ENCODE results near the gene CAPZB. TPM values are rescaled to one million over a fixed set of nuclear protein-coding genes. Genes with fewer than 3 reads are reported as not detected.

CAPZB gene
- polyA plus RNA-seq, 1 donor from 2014 or later: 159 TPM

- no peaks in the 10 kb centered on the region for H3K9me3 ChIP-seq (ENCODE audit: low read length)
- no peak overlapping the region for H3K9ac ChIP-seq (ENCODE audit: low read length)
- TF ChIP-seq TAF1 (IDR thresholded peaks at IDR 0.05; ENCODE audit: low read depth) (no peak), POLR2AphosphoS5 (IDR thresholded peaks at IDR 0.05) (no peak), REST (IDR thresholded peaks at IDR 0.05; ENCODE audit: borderline replicate concordance) (no peak), EP300 (conservative IDR thresholded peaks at IDR 0.05; ENCODE audit: poor library complexity, severe bottlenecking) (no peak), SMC3 (conservative IDR thresholded peaks at IDR 0.05; ENCODE audit: poor library complexity) (no peak)
- H3K27ac ChIP-seq (ENCODE audit: low read length): no peak overlapping the region
- H3K27me3 ChIP-seq (ENCODE audit: insufficient read depth, low read depth, low read length): no peaks in the 10 kb centered on the region
- no peaks in the 10 kb centered on the region for H4K20me1 ChIP-seq (ENCODE audit: insufficient read depth)
- no peaks in the 10 kb centered on the region for H3F3A ChIP-seq (ENCODE audit: insufficient read depth, low read length, poor library complexity, severe bottlenecking)
- H3K4me3 ChIP-seq (ENCODE audit: low read length): no peak overlapping the region
- H3K4me2 ChIP-seq (ENCODE audit: low read length): no peak overlapping the region
- no peaks in the 10 kb centered on the region for H3K79me2 ChIP-seq (replicated peaks; ENCODE audit: insufficient read depth, low read length)
- no peaks in the 10 kb centered on the region for H3K9me2 ChIP-seq (ENCODE audit: insufficient read depth, low read length)
- H3K36me3 ChIP-seq (ENCODE audit: insufficient read depth, low read length): no peaks in the 10 kb centered on the region
- H2AFZ ChIP-seq (ENCODE audit: low read depth, low read length): no peak overlapping the region
Measured at GRCh38 chr1:19327301-19327700, 158.0 kb downstream of the CAPZB start.

GRCh38 chr1:19326748-19327065, 158.6 kb downstream of the CAPZB start:
- no peak overlapping the region for H3K27ac ChIP-seq (ENCODE audit: low read length)
- H3K4me2 ChIP-seq (ENCODE audit: low read length): no peak overlapping the region

More at GRCh38 chr1:19326748-19327065, 158.6 kb downstream of the CAPZB start:
- H4K20me1 ChIP-seq (ENCODE audit: insufficient read depth): no peaks in the 10 kb centered on the region
- H3F3A ChIP-seq (ENCODE audit: insufficient read depth, low read length, poor library complexity, severe bottlenecking): no peaks in the 10 kb centered on the region
- H3K9ac ChIP-seq (ENCODE audit: low read length): no peak overlapping the region
- no peak overlapping the region for H2AFZ ChIP-seq (ENCODE audit: low read depth, low read length)
- no peaks in the 10 kb centered on the region for H3K79me2 ChIP-seq (replicated peaks; ENCODE audit: insufficient read depth, low read length)
- no peaks in the 10 kb centered on the region for H3K9me2 ChIP-seq (ENCODE audit: insufficient read depth, low read length)
- TF ChIP-seq REST (IDR thresholded peaks at IDR 0.05; ENCODE audit: borderline replicate concordance) (no peak), EZH2 (IDR thresholded peaks at IDR 0.05; ENCODE audit: borderline replicate concordance, insufficient read depth, low read length, poor library complexity, severe bottlenecking) (no peak), SMC3 (conservative IDR thresholded peaks at IDR 0.05; ENCODE audit: poor library complexity) (no peak), MXI1 (conservative IDR thresholded peaks at IDR 0.05; ENCODE audit: poor library complexity, severe bottlenecking) (no peak), TAF1 (IDR thresholded peaks at IDR 0.05; ENCODE audit: low read depth) (no peak), POLR2AphosphoS5 (IDR thresholded peaks at IDR 0.05) (no peak), EP300 (conservative IDR thresholded peaks at IDR 0.05; ENCODE audit: poor library complexity, severe bottlenecking) (no peak), RAD21 (conservative IDR thresholded peaks at IDR 0.05) (no peak)
- H3K4me3 ChIP-seq (ENCODE audit: low read length): no peak overlapping the region
- H3K36me3 ChIP-seq (ENCODE audit: insufficient read depth, low read length): no peaks in the 10 kb centered on the region
- H3K9me3 ChIP-seq (ENCODE audit: low read length): no peaks in the 10 kb centered on the region
- H3K27me3 ChIP-seq (ENCODE audit: insufficient read depth, low read depth, low read length): no peaks in the 10 kb centered on the region
